GM12878 (cell line): Measurements from ENCODE around the gene AEBP2. TPM values are rescaled to one million over a fixed set of nuclear protein-coding genes. Genes with fewer than 3 reads are reported as not detected.

ENCODE experiments used
- ATAC-seq: fragments of 200-7000 bp; cut with Tn5 transposase; 3 replicates; pipeline ENCODE4 v1.9.1; 2020; ENCODE audit warnings: mild to moderate bottlenecking, moderate library complexity
- BruUV-seq: library from RNA; stranded (reverse); fragments of 400-500 nt; replicated peaks from 2 replicates; lab custom pipeline; 2021; lab: Mats Ljungman, UMichigan
- CTCF ChIA-PET: fragments of 300-600 bp; sonication (Branson Sonifier 250); formaldehyde crosslinking; extraction: SDS; loops from one replicate; lab custom pipeline; 2021; ENCODE audit warnings: inconsistent platforms; lab: Yijun Ruan, JAX
- POLR2A ChIA-PET: fragments of 350-600 bp; formaldehyde crosslinking; extraction: SDS; loops from one replicate; lab custom pipeline; 2021; ENCODE audit warnings: inconsistent platforms; lab: Charles Lee
- RAD21 ChIA-PET: fragments of 300-600 bp; sonication (Branson Sonifier 250); formaldehyde crosslinking; loops from one replicate; lab custom pipeline; 2023; ENCODE audit warnings: antibody characterized with exemption; ENCODE audit not compliant: unreplicated experiment; lab: Charles Lee
- SMC1A ChIA-PET: fragments of 300-600 bp; sonication (Branson Sonifier 250); formaldehyde crosslinking; loops from one replicate; lab custom pipeline; 2023; ENCODE audit not compliant: unreplicated experiment, uncharacterized antibody; lab: Charles Lee
- DNase-seq: peaks from one replicate; pipeline ENCODE4 v3.0.0-alpha.2; 2011; ENCODE audit warnings: low read depth, low spot score
- FAIRE-seq: peaks from 3 replicates; lab custom pipeline; 2011; peaks lifted over from hg19 to GRCh38; lab: Jason Lieb, UNC
- H2AFZ ChIP-seq: 2 replicates; pipeline ENCODE4 v1.6.0; 2011; ENCODE audit warnings: low read depth, low read length, control low read depth; ENCODE audit not compliant: control insufficient read depth
- H3K27ac ChIP-seq: 2 replicates; pipeline ENCODE4 v1.5.1; 2011; ENCODE audit warnings: control low read depth; ENCODE audit not compliant: control insufficient read depth, insufficient read depth
- H3K27me3 ChIP-seq, 2 experiments: replicated peaks in 1 of 2; 2 replicates each; pipeline versions ENCODE4 v1.6.0 to v1.6.1; 2011; ENCODE audit warnings: low read length in 1 of 2; ENCODE audit not compliant: control insufficient read depth in 2 of 2, insufficient read depth in 2 of 2
- H3K36me3 ChIP-seq, 2 experiments: 2 replicates each; pipeline ENCODE4 v1.5.1; 2011; ENCODE audit warnings: low read length in 1 of 2; ENCODE audit not compliant: control insufficient read depth in 2 of 2, insufficient read depth in 2 of 2
- H3K4me1 ChIP-seq: 2 replicates; pipeline ENCODE4 v1.6.1; 2011; ENCODE audit warnings: mild to moderate bottlenecking, low read length, moderate library complexity, mixed read lengths; ENCODE audit not compliant: control insufficient read depth, insufficient read depth
- H3K4me2 ChIP-seq: 2 replicates; pipeline ENCODE4 v1.6.0; 2011; ENCODE audit warnings: control low read depth; ENCODE audit not compliant: control insufficient read depth, insufficient read depth
- H3K4me3 ChIP-seq: fragments of 200-600 bp; sonication (generic); 2 replicates; pipeline ENCODE4 v1.5.1; 2016
- H3K79me2 ChIP-seq: 2 replicates; pipeline ENCODE4 v1.6.0; 2011; ENCODE audit warnings: low read length; ENCODE audit not compliant: control insufficient read depth, insufficient read depth
- H3K9ac ChIP-seq: 2 replicates; pipeline ENCODE4 v1.8.0; 2011; ENCODE audit warnings: low read length, control low read depth, mixed read lengths; ENCODE audit not compliant: control insufficient read depth, insufficient read depth
- H3K9me3 ChIP-seq: replicated peaks from 3 replicates; pipeline ENCODE4 v1.5.1; 2011; ENCODE audit warnings: mild to moderate bottlenecking, low read length; ENCODE audit not compliant: control insufficient read depth, insufficient read depth
- H4K20me1 ChIP-seq: 2 replicates; pipeline ENCODE4 v1.6.0; 2011; ENCODE audit not compliant: control insufficient read depth, insufficient read depth
- CHD4 ChIP-seq: fragments of 200-600 bp; sonication (generic); IDR thresholded peaks from 2 replicates; pipeline ENCODE4 v1.6.1; 2016; ENCODE audit warnings: mild to moderate bottlenecking
- EED ChIP-seq: sonication (generic); IDR thresholded peaks from 2 replicates; pipeline ENCODE4 v1.6.1; 2016; ENCODE audit warnings: antibody characterized with exemption, low read depth
- POU2F2 ChIP-seq: IDR thresholded peaks from 3 replicates; pipeline ENCODE4 v1.6.1; 2011; ENCODE audit warnings: low read depth, mild to moderate bottlenecking, low read length, borderline replicate concordance
- USF2 ChIP-seq: IDR thresholded peaks from 2 replicates; pipeline ENCODE4 v1.6.1; 2011; ENCODE audit warnings: low read depth, low read length, improper control_type of control experiment, borderline replicate concordance
- ZBED1 ChIP-seq: IDR thresholded peaks from 2 replicates; pipeline ENCODE4 v1.6.1; 2016; ENCODE audit warnings: borderline replicate concordance
- ZNF622 ChIP-seq: fragments of 450-650 bp; IDR thresholded peaks from 2 replicates; pipeline ENCODE4 v1.6.1; 2017; ENCODE audit warnings: mild to moderate bottlenecking, inconsistent platforms
- WGBS: methylation state at CpG from one replicate; pipeline ENCODE4 v1.1.6; 2016; ENCODE audit warnings: low lambda C conversion rate; ENCODE audit not compliant: insufficient replicate concordance, insufficient coverage; ENCODE audit errors: missing lambda C conversion rate; 5-methylcytosine and 5-hydroxymethylcytosine counted together
- in situ Hi-C: fragments of 300-500 bp; cut with MboI; formaldehyde crosslinking; loops from 9 replicates; pipeline ENCODE4 v1.14.3; 2018; ENCODE audit warnings: mixed read lengths
- intact Hi-C: fragments of 100-400 bp; cut with micrococcal nuclease; formaldehyde crosslinking; loops from one replicate; pipeline ENCODE4 v1.14.2; 2022; ENCODE audit not compliant: unreplicated experiment
- polyA plus RNA-seq, 11 experiments: library from polyadenylated mRNA; depleted of rRNA in 4 of 11; unstranded in 6 of 11; stranded (reverse) in 5 of 11; fragments of >200 nt; fragmentation: Nextera tagmentation in 4 of 11; fragmentation: Illumina TruSeq in 1 of 11; extraction: Ambion mirVana in 4 of 11; extraction: Trizol in 1 of 11; gene quantifications; 1 replicate in 1 of 11; 2 replicates in 10 of 11; pipeline versions ENCODE4 v1.2.1 to v1.2.3, GENCODE V29; 2011 to 2016; ENCODE audit warnings: inconsistent platforms in 2 of 11, missing spikeins in 2 of 11, low read depth in 1 of 11
- total RNA-seq, 4 experiments: library from RNA; depleted of rRNA in 3 of 4; stranded (reverse); fragments of >200 nt in 3 of 4; fragmentation: Illumina TruSeq in 1 of 4; extraction: Trizol in 1 of 4; gene quantifications; 2 replicates each; pipeline versions ENCODE4 v1.2.1 to v1.2.3, GENCODE V29; 2013 to 2021

AEBP2 gene
- total and polyA plus RNA-seq, 10 of the 15 experiments (the other 5 are each of a cell fraction or from before 2014, with no cell fraction given): 17.6 to 126 (median 44.8) TPM

GRCh38 chr12:19457561-19457960 is 18.3 kb downstream of the AEBP2 start (continued):
- TF ChIP-seq POU2F2 (no peak), EED (0 out of 2 replicates have a peak, but pooled peaks have one; percentile 21)

GRCh38 chr12:19458733-19459132 is 19.4 kb downstream of the AEBP2 start:
- Histone ChIP-seq H3K79me2 (peaks cover 78% of the 10 kb centered on the region), H3K9me3 (no peaks in the 10 kb centered on the region; the same call in 2 of the 3 replicates), H3K36me3 (peaks cover under 1 to 3% of the 10 kb centered on the region in 2 experiments; a peak in 3 of 4 replicates), H4K20me1 (no peaks in the 10 kb centered on the region), H3K4me3 (no peak overlapping the region), H3K27me3 (no peaks in the 10 kb centered on the region), H3K9ac (no peak overlapping the region), H3K27ac (no peak overlapping the region), H3K4me2 (peak overlapping the region; percentile 43; the same call in 1 of the 2 replicates), H3K4me1 (peaks cover 21% of the 10 kb centered on the region), H2AFZ (no peak overlapping the region)
- DNase-seq (no peak), ATAC-seq (peak; percentile 42), FAIRE-seq (no peak)
- whole genome bisulfite sequencing: 25% methylated on average over 2 of the region's 2 CpGs
- SMC1A ChIA-PET: interaction anchor here (1.1 to 2.2 kb wide), 5 partner anchors 10 to 77 kb away, joined by 3 to 10 read pairs (median 4); partner anchors contain the start of gene AEBP2
- RAD21 ChIA-PET: interaction anchor here (1.5 kb wide), 1 partner anchor 15 kb away, joined by 5 read pairs; no protein-coding TSS in a partner anchor
- POLR2A ChIA-PET: interaction anchor here (1.0 to 1.6 kb wide), 2 partner anchors 18 to 69 kb away, joined by 3 to 4 read pairs; no protein-coding TSS in a partner anchor
- CTCF ChIA-PET: interaction anchor here (1.4 to 2.0 kb wide), 3 partner anchors 13 to 116 kb away, joined by 4 to 6 read pairs (median 5); no protein-coding TSS in a partner anchor
- TF ChIP-seq ZBED1 (no peak), CHD4 (no peak), ZNF622 (no peak), USF2 (no peak)
- BruUV-seq: no TSS peak
- intact Hi-C loops: no loop called here
- in situ Hi-C loops: no loop called here
